GM12878 (cell line): ENCODE data around the gene NPSR1. TPM values are rescaled to one million over a fixed set of nuclear protein-coding genes. Genes with fewer than 3 reads are reported as not detected.
A peak's percentile ranks its signal among the peaks of the same experiment; 100 is the strongest.

Experiments
- BCL11A ChIP-seq: IDR thresholded peaks from 2 replicates; pipeline ENCODE4 v1.6.1; 2011; ENCODE audit warnings: low read depth, low read length
- BRCA1 ChIP-seq: IDR thresholded peaks from 2 replicates; pipeline ENCODE4 v1.6.1; 2011; ENCODE audit warnings: low read depth, low read length, improper control_type of control experiment
- DPF2 ChIP-seq: fragments of 450-650 bp; IDR thresholded peaks from 2 replicates; pipeline ENCODE4 v1.6.1; 2017; ENCODE audit warnings: mild to moderate bottlenecking
- EP300 ChIP-seq, 2 experiments: fragments of 150-350 bp in 1 of 2; IDR thresholded peaks; 2 replicates each; pipeline ENCODE4 v1.6.1; 2011 to 2012; ENCODE audit warnings: low read depth in 2 of 2, low read length in 2 of 2, borderline replicate concordance in 1 of 2, improper control_type of control experiment in 1 of 2, inconsistent platforms in 1 of 2; ENCODE audit not compliant: control insufficient read depth in 1 of 2
- GABPA ChIP-seq: IDR thresholded peaks from 2 replicates; pipeline ENCODE4 v1.6.1; 2014; ENCODE audit warnings: antibody characterized with exemption, low read depth, mild to moderate bottlenecking, inconsistent platforms
- GATAD2B ChIP-seq: fragments of 450-650 bp; conservative IDR thresholded peaks from 2 replicates; pipeline ENCODE4 v1.6.1; 2017; ENCODE audit warnings: low read depth, mild to moderate bottlenecking, moderate library complexity
- HDAC6 ChIP-seq: fragments of 200-600 bp; sonication (generic); IDR thresholded peaks from one replicate; pipeline ENCODE4 v1.8.0; 2017; ENCODE audit warnings: antibody characterized with exemption; ENCODE audit not compliant: unreplicated experiment
- MLLT1 ChIP-seq: fragments of 450-650 bp; IDR thresholded peaks from 2 replicates; pipeline ENCODE4 v1.6.1; 2016; ENCODE audit warnings: mild to moderate bottlenecking
- MTA2 ChIP-seq: fragments of 450-650 bp; IDR thresholded peaks from 2 replicates; pipeline ENCODE4 v1.6.1; 2016; ENCODE audit warnings: low read depth, mild to moderate bottlenecking, moderate library complexity
- PAX5 ChIP-seq: IDR thresholded peaks from 2 replicates; pipeline ENCODE4 v1.6.1; 2011; ENCODE audit warnings: low read depth, low read length, borderline replicate concordance
- RAD51 ChIP-seq: fragments of 450-650 bp; IDR thresholded peaks from 2 replicates; pipeline ENCODE4 v1.6.1; 2016; ENCODE audit warnings: moderate library complexity, mild to moderate bottlenecking, inconsistent platforms
- SKIL ChIP-seq: fragments of 450-650 bp; IDR thresholded peaks from 2 replicates; pipeline ENCODE4 v1.6.1; 2017; ENCODE audit warnings: mild to moderate bottlenecking, low read depth, inconsistent platforms; ENCODE audit not compliant: poor library complexity, severe bottlenecking
- SMC3 ChIP-seq: IDR thresholded peaks from 2 replicates; pipeline ENCODE4 v1.6.1; 2011; ENCODE audit warnings: low read length, improper control_type of control experiment, borderline replicate concordance
- SP1 ChIP-seq: IDR thresholded peaks from one replicate; pipeline ENCODE4 v1.6.1; 2011; ENCODE audit warnings: low read depth, low read length
- SPI1 ChIP-seq: IDR thresholded peaks from 2 replicates; pipeline ENCODE4 v1.6.1; 2011; ENCODE audit warnings: low read depth, mild to moderate bottlenecking, low read length, moderate library complexity, borderline replicate concordance; ENCODE audit not compliant: insufficient read depth
- ZNF24 ChIP-seq: fragments of 450-650 bp; IDR thresholded peaks from 2 replicates; pipeline ENCODE4 v1.6.1; 2017; ENCODE audit warnings: antibody characterized with exemption, mild to moderate bottlenecking
- ZNF687 ChIP-seq: fragments of 450-650 bp; IDR thresholded peaks from 2 replicates; pipeline ENCODE4 v1.6.1; 2017; ENCODE audit warnings: mild to moderate bottlenecking, moderate library complexity
- polyA plus RNA-seq, 11 experiments: library from polyadenylated mRNA; depleted of rRNA in 4 of 11; unstranded in 6 of 11; stranded (reverse) in 5 of 11; fragments of >200 nt; fragmentation: Nextera tagmentation in 4 of 11; fragmentation: Illumina TruSeq in 1 of 11; extraction: Ambion mirVana in 4 of 11; extraction: Trizol in 1 of 11; gene quantifications; 1 replicate in 1 of 11; 2 replicates in 10 of 11; pipeline versions ENCODE4 v1.2.1 to v1.2.3, GENCODE V29; 2011 to 2016; ENCODE audit warnings: inconsistent platforms in 2 of 11, missing spikeins in 2 of 11, low read depth in 1 of 11
- total RNA-seq, 4 experiments: library from RNA; depleted of rRNA in 3 of 4; stranded (reverse); fragments of >200 nt in 3 of 4; fragmentation: Illumina TruSeq in 1 of 4; extraction: Trizol in 1 of 4; gene quantifications; 2 replicates each; pipeline versions ENCODE4 v1.2.1 to v1.2.3, GENCODE V29; 2013 to 2021

The NPSR1 gene
- total and polyA plus RNA-seq, 10 of the 15 experiments (the other 5 are each of a cell fraction or from before 2014, with no cell fraction given) = 0.20 TPM; not detected in 9

GRCh38 chr7:34755008-34755407 is 97.0 kb downstream of the NPSR1 start (continued):
- no peak for TF ChIP-seq BRCA1
- no peak for TF ChIP-seq SMC3
- TF ChIP-seq PAX5 = no peak
- peak; percentile 92 for TF ChIP-seq DPF2
- peak; percentile 90 for TF ChIP-seq GATAD2B
- TF ChIP-seq SKIL = peak; percentile 47
- TF ChIP-seq BCL11A = 0 out of 2 replicates have a peak, but pooled peaks have one; percentile 36
- peak; percentile 67; the same call in 1 of the 2 replicates for TF ChIP-seq ZNF24
- TF ChIP-seq ZNF687 = peak; percentile 42; the same call in 1 of the 2 replicates
- TF ChIP-seq MLLT1 = peak; percentile 70; the same call in 1 of the 2 replicates
- TF ChIP-seq RAD51 = peak; percentile 65
- TF ChIP-seq HDAC6 = no peak
- TF ChIP-seq SP1 = no peak
- TF ChIP-seq MTA2 = peak; percentile 89
- TF ChIP-seq SPI1 = peak; percentile 76
- TF ChIP-seq GABPA = no peak
- TF ChIP-seq EP300 (IDR thresholded peaks at IDR 0.05; ENCODE audit: borderline replicate concordance in 1 of 2, control insufficient read depth in 1 of 2, low read depth in 2 of 2, low read length in 2 of 2) = peak; percentile 67 to 93; a peak in 3 of 4 replicates
